Panc1 (cell line): ENCODE data around the gene IPO11.
"Not testable (repeated sequence)": the region's sequence is repeated elsewhere in the genome, so short reads cannot be mapped to it uniquely, and the experiment has no call there.

Source experiments
- POLR2AphosphoS5 ChIP-seq: IDR thresholded peaks from 2 replicates; pipeline ENCODE4 v1.6.1; 2012; ENCODE audit warnings: mild to moderate bottlenecking, low read depth, low read length, moderate library complexity
- REST ChIP-seq, 2 experiments: IDR thresholded peaks; 2 replicates each; pipeline ENCODE4 v1.6.1; 2011 to 2012; ENCODE audit warnings: low read depth in 2 of 2, control low read depth in 1 of 2, low read length in 1 of 2, mild to moderate bottlenecking in 1 of 2, moderate library complexity in 1 of 2; ENCODE audit not compliant: insufficient read depth in 1 of 2
- TF ChIP-seq, protein P1 (sequence below): fragments of 450-650 bp; IDR thresholded peaks from 2 replicates; pipeline ENCODE4 v1.5.1; 2017; ENCODE audit warnings: mild to moderate bottlenecking

DNA sequence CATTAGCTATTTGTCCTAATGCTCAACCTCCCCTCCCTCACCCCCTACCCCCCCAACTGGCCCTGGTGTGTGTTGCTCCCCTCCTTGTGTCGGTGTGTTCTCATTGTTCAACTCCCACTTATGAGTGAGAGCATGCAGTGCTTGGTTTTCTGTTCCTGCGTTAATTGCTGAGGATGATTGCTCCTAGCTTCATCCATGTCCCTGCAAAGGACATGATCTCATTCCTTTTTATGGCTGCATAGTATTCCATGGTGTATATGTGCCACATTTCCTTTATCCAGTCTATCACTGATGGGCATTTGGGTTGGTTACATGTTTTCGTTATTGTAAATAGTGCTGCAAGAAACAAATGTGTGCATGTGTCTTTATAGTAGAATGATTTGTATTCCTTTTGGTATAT lies 153.2 kb downstream of the IPO11 start:
- TF ChIP-seq, protein P1, sequence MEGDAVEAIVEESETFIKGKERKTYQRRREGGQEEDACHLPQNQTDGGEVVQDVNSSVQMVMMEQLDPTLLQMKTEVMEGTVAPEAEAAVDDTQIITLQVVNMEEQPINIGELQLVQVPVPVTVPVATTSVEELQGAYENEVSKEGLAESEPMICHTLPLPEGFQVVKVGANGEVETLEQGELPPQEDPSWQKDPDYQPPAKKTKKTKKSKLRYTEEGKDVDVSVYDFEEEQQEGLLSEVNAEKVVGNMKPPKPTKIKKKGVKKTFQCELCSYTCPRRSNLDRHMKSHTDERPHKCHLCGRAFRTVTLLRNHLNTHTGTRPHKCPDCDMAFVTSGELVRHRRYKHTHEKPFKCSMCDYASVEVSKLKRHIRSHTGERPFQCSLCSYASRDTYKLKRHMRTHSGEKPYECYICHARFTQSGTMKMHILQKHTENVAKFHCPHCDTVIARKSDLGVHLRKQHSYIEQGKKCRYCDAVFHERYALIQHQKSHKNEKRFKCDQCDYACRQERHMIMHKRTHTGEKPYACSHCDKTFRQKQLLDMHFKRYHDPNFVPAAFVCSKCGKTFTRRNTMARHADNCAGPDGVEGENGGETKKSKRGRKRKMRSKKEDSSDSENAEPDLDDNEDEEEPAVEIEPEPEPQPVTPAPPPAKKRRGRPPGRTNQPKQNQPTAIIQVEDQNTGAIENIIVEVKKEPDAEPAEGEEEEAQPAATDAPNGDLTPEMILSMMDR: not testable (repeated sequence)
- TF ChIP-seq REST (IDR thresholded peaks at IDR 0.05; ENCODE audit: insufficient read depth in 1 of 2, low read depth in 2 of 2, low read length in 1 of 2); POLR2AphosphoS5: not testable (repeated sequence)
